Vagina (tissue), 2 donors: ENCODE measurements around the gene DEUP1. TPM values are rescaled to one million over a fixed set of nuclear protein-coding genes. Genes with fewer than 3 reads are reported as not detected.

Experiments
- DNase-seq, 2 donors: peaks; one replicate each; pipeline ENCODE4 v3.0.0-alpha.2; 2017; ENCODE audit errors: extremely low spot score in 2 of 2
- H3K27ac ChIP-seq: fragments of 200-600 bp; sonication (generic); one replicate; pipeline ENCODE4 v1.5.1; 2019
- H3K27me3 ChIP-seq: fragments of 200-600 bp; sonication (generic); one replicate; pipeline ENCODE4 v1.5.1; 2019
- H3K36me3 ChIP-seq, 2 donors: fragments of 200-600 bp; sonication (generic); one replicate each; pipeline ENCODE4 v1.5.1; 2017 to 2019
- H3K4me1 ChIP-seq: fragments of 200-600 bp; sonication (generic); one replicate; pipeline ENCODE4 v1.5.1; 2019
- H3K4me3 ChIP-seq, 2 donors: fragments of 200-600 bp; sonication (generic); 1 replicate in 1 of 2; 2 replicates in 1 of 2; pipeline ENCODE4 v1.5.1; 2016 to 2019
- H3K9me3 ChIP-seq: fragments of 200-600 bp; sonication (generic); one replicate; pipeline ENCODE4 v1.5.1; 2019
- POLR2A ChIP-seq, 2 donors: fragments of 450-650 bp; IDR thresholded peaks; one replicate each; pipeline ENCODE4 v1.6.1; 2017; ENCODE audit warnings: antibody characterized with exemption in 2 of 2, mild to moderate bottlenecking in 2 of 2, moderate library complexity in 2 of 2
- POLR2AphosphoS5 ChIP-seq, 2 donors: sonication (generic); formaldehyde crosslinking; IDR thresholded peaks; one replicate each; pipeline ENCODE4 v1.9.0; 2017; ENCODE audit warnings: antibody characterized with exemption in 2 of 2, mild to moderate bottlenecking in 2 of 2, low read depth in 1 of 2; ENCODE audit not compliant: insufficient read depth in 1 of 2
- intact Hi-C: fragments of 100-400 bp; cut with DNase I; formaldehyde crosslinking; loops from one replicate; pipeline ENCODE4 v1.15.1; 2023
- total RNA-seq: library from RNA; depleted of rRNA; stranded (reverse); fragments of >200 nt; gene quantifications from one replicate; pipeline ENCODE4 v1.2.3, GENCODE V29; 2016
- TF ChIP-seq, protein P1 (sequence below), 3 experiments: fragments of 450-650 bp in 2 of 3; fragments of 200-600 bp in 1 of 3; sonication (generic) in 1 of 3; IDR thresholded peaks; one replicate each; pipeline ENCODE4 v1.5.1; 2017 to 2019; ENCODE audit warnings: antibody characterized with exemption in 3 of 3, mild to moderate bottlenecking in 2 of 3, moderate library complexity in 2 of 3

The DEUP1 gene
- total RNA-seq, 1 donor from 2014 or later = not detected

DNA sequence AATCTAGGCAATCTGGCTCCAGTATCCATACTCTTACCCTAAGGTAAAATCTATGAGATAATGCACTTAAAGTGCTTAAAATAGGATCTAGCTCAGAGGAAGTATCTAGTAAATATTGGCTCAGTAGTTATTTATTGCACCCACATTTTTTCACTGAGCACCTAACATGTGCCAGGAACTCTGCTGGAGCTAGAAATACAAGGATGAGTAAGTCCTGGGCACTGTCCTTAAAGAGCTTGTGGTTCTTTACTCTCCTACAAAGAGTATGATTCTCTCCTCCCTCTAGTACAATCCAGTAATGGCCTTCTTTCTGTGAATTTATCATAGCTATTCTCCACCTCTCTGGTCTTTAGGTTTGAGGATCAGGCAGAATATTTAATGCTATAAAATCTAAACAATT, 59.2 kb downstream of the DEUP1 start:
- TF ChIP-seq POLR2A (IDR thresholded peaks at IDR 0.05) (no peak), POLR2AphosphoS5 (IDR thresholded peaks at IDR 0.05; ENCODE audit: insufficient read depth in 1 of 2, low read depth in 1 of 2) (no peak)
- TF ChIP-seq, protein P1, sequence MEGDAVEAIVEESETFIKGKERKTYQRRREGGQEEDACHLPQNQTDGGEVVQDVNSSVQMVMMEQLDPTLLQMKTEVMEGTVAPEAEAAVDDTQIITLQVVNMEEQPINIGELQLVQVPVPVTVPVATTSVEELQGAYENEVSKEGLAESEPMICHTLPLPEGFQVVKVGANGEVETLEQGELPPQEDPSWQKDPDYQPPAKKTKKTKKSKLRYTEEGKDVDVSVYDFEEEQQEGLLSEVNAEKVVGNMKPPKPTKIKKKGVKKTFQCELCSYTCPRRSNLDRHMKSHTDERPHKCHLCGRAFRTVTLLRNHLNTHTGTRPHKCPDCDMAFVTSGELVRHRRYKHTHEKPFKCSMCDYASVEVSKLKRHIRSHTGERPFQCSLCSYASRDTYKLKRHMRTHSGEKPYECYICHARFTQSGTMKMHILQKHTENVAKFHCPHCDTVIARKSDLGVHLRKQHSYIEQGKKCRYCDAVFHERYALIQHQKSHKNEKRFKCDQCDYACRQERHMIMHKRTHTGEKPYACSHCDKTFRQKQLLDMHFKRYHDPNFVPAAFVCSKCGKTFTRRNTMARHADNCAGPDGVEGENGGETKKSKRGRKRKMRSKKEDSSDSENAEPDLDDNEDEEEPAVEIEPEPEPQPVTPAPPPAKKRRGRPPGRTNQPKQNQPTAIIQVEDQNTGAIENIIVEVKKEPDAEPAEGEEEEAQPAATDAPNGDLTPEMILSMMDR (IDR thresholded peaks at IDR 0.05) = no peak
- Histone ChIP-seq H3K36me3 (no peaks in the 10 kb centered on the region), H3K27ac (no peak overlapping the region), H3K4me1 (no peaks in the 10 kb centered on the region), H3K9me3 (no peaks in the 10 kb centered on the region), H3K4me3 (no peak overlapping the region), H3K27me3 (no peaks in the 10 kb centered on the region)
- no peak for DNase-seq
- intact Hi-C loops = no loop called here

DNA sequence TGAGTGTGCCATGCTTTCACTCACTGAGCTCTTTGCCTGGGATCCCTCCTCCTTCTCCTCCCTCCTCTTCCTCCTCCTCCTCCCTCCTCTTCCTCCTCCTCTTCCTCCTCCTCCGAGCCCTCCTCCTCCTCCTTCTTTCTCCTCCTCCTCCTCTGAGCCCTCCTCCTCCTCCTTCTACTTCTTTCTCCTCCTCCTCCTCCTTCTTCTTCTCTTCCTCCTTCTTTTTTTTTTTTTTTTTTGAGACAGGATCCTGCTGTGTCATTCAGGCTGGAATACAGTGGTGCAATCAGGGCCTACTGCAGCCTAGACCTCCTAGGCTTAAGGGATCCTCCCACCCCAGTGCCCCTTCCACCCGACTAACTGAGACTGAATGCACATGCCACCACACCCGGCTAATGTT, 62.3 kb downstream of the DEUP1 start:
- intact Hi-C loops = no loop called here
- TF ChIP-seq, protein P1 (IDR thresholded peaks at IDR 0.05) = no peak
- TF ChIP-seq POLR2A (IDR thresholded peaks at IDR 0.05) (no peak), POLR2AphosphoS5 (IDR thresholded peaks at IDR 0.05; ENCODE audit: insufficient read depth in 1 of 2, low read depth in 1 of 2) (no peak)

DNA sequence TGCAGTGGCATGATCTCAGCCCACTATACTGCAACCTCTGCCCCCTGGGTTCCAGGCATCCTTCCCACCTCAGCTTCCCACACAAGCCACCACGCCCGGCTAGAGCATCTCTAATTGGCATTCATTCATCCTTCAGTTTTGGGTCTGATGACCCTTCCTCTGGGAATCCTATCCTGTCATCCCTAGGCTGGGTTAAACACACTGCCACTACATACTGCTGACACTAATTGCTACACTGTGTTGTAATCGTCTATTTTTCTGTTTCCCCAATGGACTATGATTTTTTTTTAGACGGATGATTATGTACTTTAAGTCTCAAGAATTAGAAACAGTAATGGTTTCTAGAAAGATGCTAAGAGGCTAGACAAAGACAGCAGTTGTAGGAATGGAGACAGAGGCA, 62.8 kb downstream of the DEUP1 start:
- Histone ChIP-seq H3K9me3 (no peaks in the 10 kb centered on the region), H3K27ac (no peak overlapping the region), H3K36me3 (no peaks in the 10 kb centered on the region), H3K4me3 (no peak overlapping the region), H3K27me3 (no peaks in the 10 kb centered on the region), H3K4me1 (no peaks in the 10 kb centered on the region)
- intact Hi-C loops = no loop called here
- TF ChIP-seq POLR2A (IDR thresholded peaks at IDR 0.05) = no peak
- TF ChIP-seq, protein P1 (IDR thresholded peaks at IDR 0.05) = no peak
- TF ChIP-seq POLR2AphosphoS5 (IDR thresholded peaks at IDR 0.05; ENCODE audit: insufficient read depth in 1 of 2, low read depth in 1 of 2) = no peak
- no peak for DNase-seq

More for the DNA sequence above, 62.3 kb downstream of the DEUP1 start:
- no peaks in the 10 kb centered on the region for H3K4me1 ChIP-seq
- H3K27ac ChIP-seq = no peak overlapping the region
- H3K4me3 ChIP-seq = no peak overlapping the region
- H3K9me3 ChIP-seq = no peaks in the 10 kb centered on the region
- no peak for DNase-seq
- no peaks in the 10 kb centered on the region for H3K27me3 ChIP-seq
- no peaks in the 10 kb centered on the region for H3K36me3 ChIP-seq

DNA sequence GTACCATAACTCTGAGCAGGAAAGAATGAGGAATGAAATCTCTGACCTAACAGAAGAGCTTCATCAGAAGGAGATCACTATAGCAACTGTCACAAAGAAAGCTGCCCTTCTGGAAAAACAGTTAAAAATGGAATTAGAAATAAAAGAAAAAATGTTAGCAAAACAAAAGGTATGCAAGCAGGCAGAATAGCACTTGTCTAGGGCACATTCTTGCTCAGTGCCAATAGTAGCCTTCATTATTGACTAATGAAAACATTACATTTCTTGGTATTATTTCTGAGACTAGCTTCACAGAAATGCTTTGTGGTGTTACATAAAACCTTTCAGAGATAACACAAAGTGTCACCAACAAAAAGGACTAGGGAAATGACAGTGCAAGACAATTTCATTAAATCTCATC, 63.9 kb downstream of the DEUP1 start:
- no peak overlapping the region for H3K27ac ChIP-seq
- intact Hi-C loops = no loop called here
- no peaks in the 10 kb centered on the region for H3K9me3 ChIP-seq
- TF ChIP-seq POLR2A (IDR thresholded peaks at IDR 0.05) (no peak), POLR2AphosphoS5 (IDR thresholded peaks at IDR 0.05; ENCODE audit: insufficient read depth in 1 of 2, low read depth in 1 of 2) (no peak)
- TF ChIP-seq, protein P1 (IDR thresholded peaks at IDR 0.05) = no peak
- no peaks in the 10 kb centered on the region for H3K36me3 ChIP-seq
- H3K4me1 ChIP-seq = no peaks in the 10 kb centered on the region
- no peaks in the 10 kb centered on the region for H3K27me3 ChIP-seq
- DNase-seq = no peak
- H3K4me3 ChIP-seq = no peak overlapping the region

DNA sequence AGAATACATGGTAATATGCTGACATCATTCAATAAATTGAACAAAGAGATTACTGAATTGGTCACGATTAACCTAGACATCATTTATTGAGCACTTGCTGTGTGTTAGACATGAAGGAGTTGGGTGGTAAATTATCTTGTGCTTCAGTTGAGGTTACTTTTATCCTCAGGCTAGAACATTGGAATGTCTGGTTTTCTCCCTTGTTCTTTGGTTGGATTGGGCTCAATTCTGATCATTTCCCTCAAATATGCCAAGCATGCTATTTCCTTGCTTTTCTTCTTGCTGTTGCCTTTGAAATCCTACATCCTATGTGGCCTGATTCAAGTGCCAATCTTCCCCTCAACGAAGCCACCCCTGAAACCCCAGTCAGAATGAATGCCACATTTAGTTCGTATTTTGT, 65.8 kb downstream of the DEUP1 start:
- TF ChIP-seq, protein P1 (IDR thresholded peaks at IDR 0.05) = no peak
- TF ChIP-seq POLR2AphosphoS5 (IDR thresholded peaks at IDR 0.05; ENCODE audit: insufficient read depth in 1 of 2, low read depth in 1 of 2) (no peak), POLR2A (IDR thresholded peaks at IDR 0.05) (no peak)
- no peaks in the 10 kb centered on the region for H3K4me1 ChIP-seq
- H3K27ac ChIP-seq = no peak overlapping the region
- no peaks in the 10 kb centered on the region for H3K27me3 ChIP-seq
- H3K4me3 ChIP-seq = no peak overlapping the region
- DNase-seq = no peak
- H3K36me3 ChIP-seq = no peaks in the 10 kb centered on the region
- intact Hi-C loops = no loop called here
- H3K9me3 ChIP-seq = no peaks in the 10 kb centered on the region
